ENCODE results near the gene SSR4.

The SSR4 gene

GRCh38 chrX:153844509-153845082 is 50.1 kb downstream of the SSR4 start:
- no peak overlapping the region for H3K4me3 ChIP-seq (ENCODE audit: low read depth, low read length)
- H3K27me3 ChIP-seq (replicated peaks) = peaks cover 5% of the 10 kb centered on the region
- in situ Hi-C loops (cut with HindIII; ENCODE audit: low pct_ligation_motif_present, low sequenced_read_pairs) = no loop called here

GRCh38 chrX:153845195-153845594 is 50.7 kb downstream of the SSR4 start:
- Histone ChIP-seq H3K4me3 (ENCODE audit: low read depth, low read length) (no peak overlapping the region), H3K27me3 (replicated peaks) (peaks cover 5% of the 10 kb centered on the region), H3K27ac (no peak overlapping the region), H3K36me3 (replicated peaks) (no peaks in the 10 kb centered on the region)
- DNase-seq = no peak
- in situ Hi-C loops (cut with HindIII; ENCODE audit: low pct_ligation_motif_present, low sequenced_read_pairs) = no loop called here
- TF ChIP-seq CTCF (IDR thresholded peaks at IDR 0.05; ENCODE audit: low read depth, low read length, missing control alignments) = no peak

More at GRCh38 chrX:153844509-153845082, 50.1 kb downstream of the SSR4 start:
- TF ChIP-seq CTCF (IDR thresholded peaks at IDR 0.05; ENCODE audit: low read depth, low read length, missing control alignments) = no peak
- Histone ChIP-seq H3K36me3 (replicated peaks) (no peaks in the 10 kb centered on the region), H3K27ac (no peak overlapping the region)
- DNase-seq = no peak

GRCh38 chrX:153845842-153846241 is 51.4 kb downstream of the SSR4 start:
- Histone ChIP-seq H3K36me3 (replicated peaks) (no peaks in the 10 kb centered on the region), H3K27me3 (replicated peaks) (peaks cover 5% of the 10 kb centered on the region), H3K27ac (no peak overlapping the region), H3K4me3 (ENCODE audit: low read depth, low read length) (no peak overlapping the region)
- no peak for DNase-seq
- in situ Hi-C loops (cut with HindIII; ENCODE audit: low pct_ligation_motif_present, low sequenced_read_pairs) = no loop called here
- TF ChIP-seq CTCF (IDR thresholded peaks at IDR 0.05; ENCODE audit: low read depth, low read length, missing control alignments) = no peak
